Right cardiac atrium (tissue), 5 donors: ENCODE measurements around the gene RRAD. TPM values are rescaled to one million over a fixed set of nuclear protein-coding genes. Genes with fewer than 3 reads are reported as not detected.
A peak's percentile ranks its signal among the peaks of the same experiment; 100 is the strongest.

ENCODE experiments used
- ATAC-seq, 2 donors: fragments of 200-7000 bp; cut with Tn5 transposase; one replicate each; pipeline versions ENCODE4 v1.8.0 to v1.9.1; 2020; ENCODE audit warnings: moderate library complexity in 2 of 2, mild to moderate bottlenecking in 1 of 2
- DNase-seq, 3 donors: peaks; one replicate each; pipeline ENCODE4 v3.0.0-alpha.2; 2020
- H3K27ac ChIP-seq: one replicate; pipeline ENCODE4 v1.5.1; 2013; ENCODE audit warnings: mild to moderate bottlenecking, low read length, control low read depth, moderate library complexity
- H3K27me3 ChIP-seq: one replicate; pipeline ENCODE4 v1.6.1; 2013; ENCODE audit not compliant: control insufficient read depth, insufficient read depth
- H3K4me1 ChIP-seq: one replicate; pipeline ENCODE4 v1.6.1; 2013; ENCODE audit warnings: low read length; ENCODE audit not compliant: control insufficient read depth, insufficient read depth
- H3K4me3 ChIP-seq: one replicate; pipeline ENCODE4 v1.5.1; 2013; ENCODE audit warnings: low read length, control low read depth
- H3K9me3 ChIP-seq: one replicate; pipeline ENCODE4 v1.6.1; 2013; ENCODE audit warnings: low read length; ENCODE audit not compliant: control insufficient read depth
- WGBS: extraction: QIAGEN DNeasy Blood & Tissue Kit; methylation state at CpG from one replicate; pipeline ENCODE4 v1.1.7; 2013; 5-methylcytosine and 5-hydroxymethylcytosine counted together
- intact Hi-C, 4 donors: fragments of 100-400 bp; cut with DNase I; formaldehyde crosslinking; loops; one replicate each; pipeline versions ENCODE4 v1.11.0 to v1.14.0; 2022 to 2023
- polyA plus RNA-seq: library from polyadenylated mRNA; stranded (reverse); fragments of 200-250 nt; gene quantifications from one replicate; pipeline ENCODE4 v1.2.3, GENCODE V29; 2013
- total RNA-seq, 4 donors: library from RNA; stranded (reverse); fragmentation: NEBNext Ultra II Directional; extraction: Animal tissue kit (Norgen Biotek cat#: 25700); gene quantifications; one replicate each; pipeline ENCODE4 v1.2.1, GENCODE V29; 2021
- donor health status: healthy with polysubstance abuse.
- donor health status: DM: no; HTN: yes; CAD: no.
- donor health status: DM: no; HTN: no; CAD: no.
- donor health status: DM: no; HTN: yes; CAD: no; lungs with severe emphysema.
- donor health status: DM: yes; HTN: yes; CAD: no.

The RRAD gene
- total and polyA plus RNA-seq, 5 donors = 135 to 375 (median 143) TPM

GRCh38 chr16:66880288-66881013, 44.9 kb downstream of the RRAD start, which contains the start of gene PDP2:
PDP2 (plus strand) TSS chr16:66880515; CDS start chr16:66884285, 3,770 bp downstream.
- no peaks in the 10 kb centered on the region for H3K4me1 ChIP-seq
- ATAC-seq = peak; percentile 98 to 99
- intact Hi-C loops = no loop called here
- H3K9me3 ChIP-seq = no peaks in the 10 kb centered on the region
- peak within 1 kb of the TSS; percentile 6 for H3K27ac ChIP-seq
- no peaks in the 10 kb centered on the region for H3K27me3 ChIP-seq
- under 1% methylated on average over 58 of the region's 58 CpGs for WGBS
- H3K4me3 ChIP-seq = peak within 1 kb of the TSS; percentile 67
- DNase-seq = peak; percentile 95 to 98 (median 97)

GRCh38 chr16:66878067-66878466, 47.3 kb downstream of the RRAD start:
- Histone ChIP-seq H3K4me1 (no peaks in the 10 kb centered on the region), H3K27me3 (no peaks in the 10 kb centered on the region), H3K4me3 (no peak overlapping the region), H3K9me3 (no peaks in the 10 kb centered on the region), H3K27ac (no peak overlapping the region)
- WGBS = 67% methylated on average over 5 of the region's 5 CpGs
- peak in 1 of 3 donors; percentile 4 for DNase-seq
- ATAC-seq = no peak
- intact Hi-C loops = no loop called here

GRCh38 chr16:66874079-66874775, 51.1 kb downstream of the RRAD start:
- WGBS = 75% methylated on average over 1 of the region's 1 CpG
- Histone ChIP-seq H3K27me3 (no peaks in the 10 kb centered on the region), H3K9me3 (no peaks in the 10 kb centered on the region), H3K4me1 (no peaks in the 10 kb centered on the region), H3K4me3 (no peak overlapping the region), H3K27ac (no peak overlapping the region)
- DNase-seq (peak in 1 of 3 donors; percentile 33), ATAC-seq (no peak)
- intact Hi-C loops = no loop called here

- H3K27me3 ChIP-seq = no peaks in the 10 kb centered on the region
- ATAC-seq (no peak), DNase-seq (peak in 1 of 3 donors; percentile 15)
- H3K4me1 ChIP-seq = no peaks in the 10 kb centered on the region
- H3K9me3 ChIP-seq = no peaks in the 10 kb centered on the region
- no peak overlapping the region for H3K27ac ChIP-seq
- intact Hi-C loops = loop anchor here in 2 of 4 donors (2.0 kb wide), 2 partner anchors 43 to 147 kb away; partner anchors contain the start of gene NAE1 (in 1 of the 2)
- H3K4me3 ChIP-seq = no peak overlapping the region
Measured at GRCh38 chr16:66873685-66874055, 51.7 kb downstream of the RRAD start.

- Histone ChIP-seq H3K9me3 (no peaks in the 10 kb centered on the region), H3K4me1 (no peaks in the 10 kb centered on the region), H3K4me3 (peak overlapping the region; percentile 1), H3K27me3 (no peaks in the 10 kb centered on the region), H3K27ac (peak overlapping the region; percentile 4)
- intact Hi-C loops = loop anchor here in 2 of 4 donors (2.0 kb wide), 2 partner anchors 42 to 146 kb away; partner anchors contain the start of gene NAE1 (in 1 of the 2)
- peak; percentile 95 to 96 for ATAC-seq
- DNase-seq = peak; percentile 93 to 96 (median 96)
- 3% methylated on average over 39 of the region's 39 CpGs for WGBS
Measured at GRCh38 chr16:66872943-66873684, 52.2 kb downstream of the RRAD start.

GRCh38 chr16:66872559-66872942, 52.8 kb downstream of the RRAD start:
- ATAC-seq (no peak), DNase-seq (no peak)
- Histone ChIP-seq H3K4me3 (peak overlapping the region; percentile 1), H3K27me3 (no peaks in the 10 kb centered on the region), H3K27ac (no peak overlapping the region), H3K4me1 (no peaks in the 10 kb centered on the region), H3K9me3 (no peaks in the 10 kb centered on the region)
- intact Hi-C loops = loop anchor here in 2 of 4 donors (2.0 kb wide), 2 partner anchors 42 to 146 kb away; partner anchors contain the start of gene NAE1 (in 1 of the 2)
- 45% methylated on average over 4 of the region's 4 CpGs for WGBS

- no peaks in the 10 kb centered on the region for H3K27me3 ChIP-seq
- ATAC-seq (no peak), DNase-seq (peak in 1 of 3 donors; percentile 7)
- H3K27ac ChIP-seq = no peak overlapping the region
- intact Hi-C loops = loop anchor here in 2 of 4 donors (2.0 kb wide), 2 partner anchors 41 to 145 kb away; partner anchors contain the start of gene NAE1 (in 1 of the 2)
- H3K9me3 ChIP-seq = no peaks in the 10 kb centered on the region
- no peaks in the 10 kb centered on the region for H3K4me1 ChIP-seq
- 69% methylated on average over 3 of the region's 3 CpGs for WGBS
- no peak overlapping the region for H3K4me3 ChIP-seq
Measured at GRCh38 chr16:66871840-66872239, 53.5 kb downstream of the RRAD start.

Other genes starting within 250 kb of the RRAD start
- gene CMTM4, start 228.8 kb downstream of the RRAD start, total RNA-seq = 10 to 100 TPM; 13.2 to 15.9 (median 14.6) TPM
- gene CMTM4, start 228.8 kb downstream of the RRAD start, polyA plus RNA-seq = 7.9 TPM
- 100 to 1,000 TPM in 1 of 4 donors, 10 to 100 TPM in 3; 73.1 to 110 (median 94.2) TPM for gene DYNC1LI2, start 173.9 kb downstream of the RRAD start, total RNA-seq
- gene DYNC1LI2, start 173.9 kb downstream of the RRAD start, polyA plus RNA-seq = 42.0 TPM
- gene TERB1, start 124.0 kb downstream of the RRAD start, total RNA-seq = under 1 TPM in 1 of 4 donors, not detected in 3; 0.22 TPM
- not detected for gene TERB1, start 124.0 kb downstream of the RRAD start, polyA plus RNA-seq
- gene NAE1, start 94.6 kb downstream of the RRAD start, total RNA-seq = 10 to 100 TPM; 30.9 to 35.6 (median 32.6) TPM
- gene NAE1, start 94.6 kb downstream of the RRAD start, polyA plus RNA-seq = 26.2 TPM
- not detected for gene CA7, start 81.1 kb downstream of the RRAD start, total RNA-seq
- not detected for gene CA7, start 81.1 kb downstream of the RRAD start, polyA plus RNA-seq
- 1 to 10 TPM; 3.8 to 4.4 (median 4.1) TPM for gene PDP2, start 45.0 kb downstream of the RRAD start, total RNA-seq
- gene PDP2, start 45.0 kb downstream of the RRAD start, polyA plus RNA-seq = 2.1 TPM
- under 1 TPM; 0.38 to 0.97 (median 0.65) TPM for gene CDH16, start 6.7 kb downstream of the RRAD start, total RNA-seq
- gene CDH16, start 6.7 kb downstream of the RRAD start, polyA plus RNA-seq = 0.50 TPM
- gene CIAO2B, start 8.9 kb upstream of the RRAD start, total RNA-seq = 100 to 1,000 TPM in 2 of 4 donors, 10 to 100 TPM in 2; 82.8 to 104 (median 100) TPM
- 239 TPM for gene CIAO2B, start 8.9 kb upstream of the RRAD start, polyA plus RNA-seq
- 10 to 100 TPM; 32.4 to 47.6 (median 37.1) TPM for gene CES2, start 10.0 kb upstream of the RRAD start, total RNA-seq
- 46.1 TPM for gene CES2, start 10.0 kb upstream of the RRAD start, polyA plus RNA-seq
- gene CES3, start 35.7 kb upstream of the RRAD start, total RNA-seq = 1 to 10 TPM in 2 of 4 donors, under 1 TPM in 2; 0.88 to 1.3 (median 0.98) TPM
- gene CES3, start 35.7 kb upstream of the RRAD start, polyA plus RNA-seq = 0.48 TPM
- 10 to 100 TPM; 11.1 to 21.5 (median 12.1) TPM for gene CES4A, start 63.1 kb upstream of the RRAD start, total RNA-seq
- gene CES4A, start 63.1 kb upstream of the RRAD start, polyA plus RNA-seq = 10.3 TPM
- 10 to 100 TPM; 23.7 to 39.3 (median 29.6) TPM for gene CBFB, start 103.6 kb upstream of the RRAD start, total RNA-seq
- gene CBFB, start 103.6 kb upstream of the RRAD start, polyA plus RNA-seq = 15.7 TPM
- gene PHAF1, start 184.4 kb upstream of the RRAD start, total RNA-seq = 10 to 100 TPM; 11.4 to 11.8 (median 11.6) TPM
- 7.1 TPM for gene PHAF1, start 184.4 kb upstream of the RRAD start, polyA plus RNA-seq
- 10 to 100 TPM; 17.0 to 19.8 (median 18.7) TPM for gene B3GNT9, start 225.5 kb upstream of the RRAD start, total RNA-seq
- 11.7 TPM for gene B3GNT9, start 225.5 kb upstream of the RRAD start, polyA plus RNA-seq
- 10 to 100 TPM in 2 of 4 donors, 1 to 10 TPM in 2; 9.0 to 11.1 (median 9.8) TPM for gene TRADD, start 234.4 kb upstream of the RRAD start, total RNA-seq
- gene TRADD, start 234.4 kb upstream of the RRAD start, polyA plus RNA-seq = 8.7 TPM
- gene FBXL8, start 234.4 kb upstream of the RRAD start, total RNA-seq = 10 to 100 TPM in 2 of 4 donors, 1 to 10 TPM in 2; 7.7 to 13.9 (median 9.9) TPM
- gene FBXL8, start 234.4 kb upstream of the RRAD start, polyA plus RNA-seq = 9.8 TPM
- gene HSF4, start 239.2 kb upstream of the RRAD start, total RNA-seq = 10 to 100 TPM; 29.7 to 92.2 (median 60.3) TPM
- gene HSF4, start 239.2 kb upstream of the RRAD start, polyA plus RNA-seq = 36.6 TPM
- 100 to 1,000 TPM in 3 of 4 donors, 10 to 100 TPM in 1; 67.5 to 125 (median 107) TPM for gene NOL3, start 245.0 kb upstream of the RRAD start, total RNA-seq
- gene NOL3, start 245.0 kb upstream of the RRAD start, polyA plus RNA-seq = 133 TPM